K562 (cell line): ENCODE data around the gene PTBP3. TPM values are rescaled to one million over a fixed set of nuclear protein-coding genes. Genes with fewer than 3 reads are reported as not detected.

ENCODE experiments used
- CBX1 ChIP-seq: sonication (generic); IDR thresholded peaks from 2 replicates; pipeline ENCODE4 v1.6.1; 2016; ENCODE audit warnings: antibody characterized with exemption, low read depth, mild to moderate bottlenecking
- MAZ ChIP-seq, 2 experiments: fragments of 450-650 bp in 1 of 2; sonication (generic) in 1 of 2; formaldehyde crosslinking; IDR thresholded peaks in 1 of 2; conservative IDR thresholded peaks in 1 of 2; 2 replicates each; pipeline versions ENCODE4 v1.4.0 to v1.5.0; 2020; ENCODE audit warnings: mild to moderate bottlenecking in 1 of 2, missing genetic modification reagents in 1 of 2
- PHB ChIP-seq: fragments of 250-450 bp; sonication (Bioruptor Pico); IDR thresholded peaks from 2 replicates; pipeline ENCODE4 v1.5.0; 2021
- PHF8 ChIP-seq: fragments of 200-600 bp; sonication (generic); IDR thresholded peaks from 2 replicates; pipeline ENCODE4 v1.6.1; 2012; ENCODE audit warnings: mixed run types, mild to moderate bottlenecking, inconsistent platforms, low read length, moderate library complexity, borderline replicate concordance
- POLR2H ChIP-seq: IDR thresholded peaks from 2 replicates; pipeline ENCODE4 v1.6.1; 2016; ENCODE audit warnings: missing genetic modification characterization, low read depth, mild to moderate bottlenecking, control low read depth, missing compliant biosample characterization, moderate library complexity
- TAF9B ChIP-seq: fragments of 450-650 bp; IDR thresholded peaks from 2 replicates; pipeline ENCODE4 v1.6.1; 2018; ENCODE audit warnings: mild to moderate bottlenecking; ENCODE audit not compliant: partially characterized antibody
- THRAP3 ChIP-seq: fragments of 450-650 bp; IDR thresholded peaks from 2 replicates; pipeline ENCODE4 v1.6.1; 2016; ENCODE audit warnings: mild to moderate bottlenecking, inconsistent platforms, borderline replicate concordance
- TOE1 ChIP-seq, 2 experiments: fragments of 450-650 bp in 1 of 2; sonication (generic) in 1 of 2; formaldehyde crosslinking in 1 of 2; IDR thresholded peaks; 2 replicates each; pipeline versions ENCODE4 v1.7.1 to v1.8.0; 2016 to 2022; ENCODE audit warnings: borderline replicate concordance in 2 of 2, mild to moderate bottlenecking in 2 of 2, antibody characterized with exemption in 1 of 2, inconsistent platforms in 1 of 2, low read depth in 1 of 2, missing genetic modification reagents in 1 of 2, moderate library complexity in 1 of 2
- polyA plus RNA-seq, 8 experiments: library from polyadenylated mRNA; depleted of rRNA in 4 of 8; stranded (reverse) in 5 of 8; unstranded in 3 of 8; fragments of >200 nt; fragmentation: Nextera tagmentation in 2 of 8; fragmentation: Illumina TruSeq in 1 of 8; extraction: Ambion mirVana in 2 of 8; extraction: Trizol in 1 of 8; gene quantifications; 2 replicates each; pipeline versions ENCODE4 v1.2.1 to v1.2.3, GENCODE V29; 2011 to 2014; ENCODE audit warnings: inconsistent platforms in 1 of 8, missing spikeins in 1 of 8
- total RNA-seq, 7 experiments: library from RNA; depleted of rRNA in 6 of 7; stranded (reverse); fragments of >200 nt in 6 of 7; fragmentation: Illumina TruSeq in 2 of 7; extraction: Trizol in 2 of 7; gene quantifications; 2 replicates each; pipeline versions ENCODE4 v1.2.1 to v1.2.3, GENCODE V29; 2011 to 2021; ENCODE audit warnings: low replicate concordance in 1 of 7
- TF ChIP-seq, protein P1 (sequence below), 3 experiments: IDR thresholded peaks in 2 of 3; conservative IDR thresholded peaks in 1 of 3; 2 replicates each; pipeline ENCODE4 v1.5.1; 2011 to 2012; ENCODE audit warnings: low read length in 3 of 3, mild to moderate bottlenecking in 3 of 3, control low read depth in 2 of 3, improper control_type of control experiment in 1 of 3, inconsistent platforms in 1 of 3, low read depth in 1 of 3, mixed read lengths in 1 of 3, moderate library complexity in 1 of 3; ENCODE audit not compliant: insufficient read depth in 2 of 3
- TF ChIP-seq, protein P2 (sequence below): sonication (generic); formaldehyde crosslinking; IDR thresholded peaks from 2 replicates; pipeline ENCODE4 v1.8.1; 2023; ENCODE audit warnings: mild to moderate bottlenecking, missing genetic modification reagents
- TF ChIP-seq, protein P3 (sequence below): fragments of 250-450 bp; sonication (Bioruptor Pico); IDR thresholded peaks from 2 replicates; pipeline ENCODE4 v1.4.0; 2020; ENCODE audit warnings: mild to moderate bottlenecking, moderate library complexity
- TF ChIP-seq, protein P4 (sequence below), 2 experiments: IDR thresholded peaks; 2 replicates each; pipeline ENCODE4 v1.6.1; 2012; ENCODE audit warnings: improper control_type of control experiment in 2 of 2, low read depth in 2 of 2, low read length in 2 of 2, borderline replicate concordance in 1 of 2

Gene PTBP3
- total and polyA plus RNA-seq, 9 of the 15 experiments (the other 6 are each of a cell fraction or from before 2014, with no cell fraction given): 22.4 to 132 (median 68.0) TPM

DNA sequence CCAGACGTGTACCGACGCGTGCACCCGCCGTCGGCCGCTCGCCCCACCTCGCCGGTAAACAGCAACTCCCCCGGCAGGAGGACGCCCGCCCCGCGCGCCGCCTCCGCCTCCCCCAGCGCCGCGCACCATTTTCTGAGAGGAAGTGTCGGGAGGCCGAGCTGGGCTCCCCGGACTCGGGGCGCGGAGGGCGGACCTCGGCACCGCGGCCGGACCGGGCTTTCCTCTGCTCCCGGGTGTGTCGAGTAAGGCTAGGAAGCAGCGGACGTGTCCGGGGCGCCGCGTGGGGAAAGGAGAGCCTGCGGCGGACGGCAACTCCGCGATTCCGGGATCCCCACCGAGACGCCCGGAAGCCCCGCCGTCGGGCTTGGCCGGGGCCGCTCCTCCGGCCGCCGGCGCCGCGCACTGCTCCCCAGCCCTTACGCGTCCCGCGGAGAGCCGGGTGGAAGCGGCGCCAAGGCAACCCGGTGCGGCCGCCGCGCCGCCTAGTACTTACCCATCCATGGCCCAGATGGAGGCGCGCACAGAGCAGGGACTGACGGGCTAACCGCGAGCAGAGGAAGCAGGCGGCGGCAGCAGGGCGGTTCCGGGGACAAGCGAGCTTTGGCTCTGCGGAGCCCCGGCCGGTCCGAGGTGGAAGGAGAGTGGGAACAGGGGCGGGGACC is at the start of gene PTBP3 (continued):
- TF ChIP-seq, protein P1, sequence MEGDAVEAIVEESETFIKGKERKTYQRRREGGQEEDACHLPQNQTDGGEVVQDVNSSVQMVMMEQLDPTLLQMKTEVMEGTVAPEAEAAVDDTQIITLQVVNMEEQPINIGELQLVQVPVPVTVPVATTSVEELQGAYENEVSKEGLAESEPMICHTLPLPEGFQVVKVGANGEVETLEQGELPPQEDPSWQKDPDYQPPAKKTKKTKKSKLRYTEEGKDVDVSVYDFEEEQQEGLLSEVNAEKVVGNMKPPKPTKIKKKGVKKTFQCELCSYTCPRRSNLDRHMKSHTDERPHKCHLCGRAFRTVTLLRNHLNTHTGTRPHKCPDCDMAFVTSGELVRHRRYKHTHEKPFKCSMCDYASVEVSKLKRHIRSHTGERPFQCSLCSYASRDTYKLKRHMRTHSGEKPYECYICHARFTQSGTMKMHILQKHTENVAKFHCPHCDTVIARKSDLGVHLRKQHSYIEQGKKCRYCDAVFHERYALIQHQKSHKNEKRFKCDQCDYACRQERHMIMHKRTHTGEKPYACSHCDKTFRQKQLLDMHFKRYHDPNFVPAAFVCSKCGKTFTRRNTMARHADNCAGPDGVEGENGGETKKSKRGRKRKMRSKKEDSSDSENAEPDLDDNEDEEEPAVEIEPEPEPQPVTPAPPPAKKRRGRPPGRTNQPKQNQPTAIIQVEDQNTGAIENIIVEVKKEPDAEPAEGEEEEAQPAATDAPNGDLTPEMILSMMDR (IDR thresholded peaks at IDR 0.05 in 2 of 3, conservative IDR thresholded peaks at IDR 0.05 in 1 of 3; ENCODE audit: insufficient read depth in 2 of 3, low read depth in 1 of 3, low read length in 3 of 3): 0 out of 6 replicates have a peak, but pooled peaks of 1 of the 3 experiments have one; percentile 4
- TF ChIP-seq CBX1 (peak; percentile 73), TOE1 (IDR thresholded peaks at IDR 0.05; ENCODE audit: borderline replicate concordance) (no peak), TOE1 (CRISPR knock-in tag; IDR thresholded peaks at IDR 0.05; ENCODE audit: borderline replicate concordance, low read depth) (0 out of 2 replicates have a peak, but pooled peaks have one; percentile 7), PHB (CRISPR knock-in tag) (peak; percentile 91; the same call in 1 of the 2 replicates), POLR2H (tag) (peak; percentile 32; the same call in 1 of the 2 replicates), TAF9B (peak; percentile 58), THRAP3 (no peak), MAZ (CRISPR knock-in tag; conservative IDR thresholded peaks at IDR 0.05 in 1 of 2, IDR thresholded peaks at IDR 0.05 in 1 of 2) (peak; percentile 84 to 90), PHF8 (peak; percentile 64; the same call in 1 of the 2 replicates)
- TF ChIP-seq, protein P2, sequence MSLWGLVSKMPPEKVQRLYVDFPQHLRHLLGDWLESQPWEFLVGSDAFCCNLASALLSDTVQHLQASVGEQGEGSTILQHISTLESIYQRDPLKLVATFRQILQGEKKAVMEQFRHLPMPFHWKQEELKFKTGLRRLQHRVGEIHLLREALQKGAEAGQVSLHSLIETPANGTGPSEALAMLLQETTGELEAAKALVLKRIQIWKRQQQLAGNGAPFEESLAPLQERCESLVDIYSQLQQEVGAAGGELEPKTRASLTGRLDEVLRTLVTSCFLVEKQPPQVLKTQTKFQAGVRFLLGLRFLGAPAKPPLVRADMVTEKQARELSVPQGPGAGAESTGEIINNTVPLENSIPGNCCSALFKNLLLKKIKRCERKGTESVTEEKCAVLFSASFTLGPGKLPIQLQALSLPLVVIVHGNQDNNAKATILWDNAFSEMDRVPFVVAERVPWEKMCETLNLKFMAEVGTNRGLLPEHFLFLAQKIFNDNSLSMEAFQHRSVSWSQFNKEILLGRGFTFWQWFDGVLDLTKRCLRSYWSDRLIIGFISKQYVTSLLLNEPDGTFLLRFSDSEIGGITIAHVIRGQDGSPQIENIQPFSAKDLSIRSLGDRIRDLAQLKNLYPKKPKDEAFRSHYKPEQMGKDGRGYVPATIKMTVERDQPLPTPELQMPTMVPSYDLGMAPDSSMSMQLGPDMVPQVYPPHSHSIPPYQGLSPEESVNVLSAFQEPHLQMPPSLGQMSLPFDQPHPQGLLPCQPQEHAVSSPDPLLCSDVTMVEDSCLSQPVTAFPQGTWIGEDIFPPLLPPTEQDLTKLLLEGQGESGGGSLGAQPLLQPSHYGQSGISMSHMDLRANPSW (CRISPR knock-in tag): 0 out of 2 replicates have a peak, but pooled peaks have one; percentile 45
- TF ChIP-seq, protein P3, sequence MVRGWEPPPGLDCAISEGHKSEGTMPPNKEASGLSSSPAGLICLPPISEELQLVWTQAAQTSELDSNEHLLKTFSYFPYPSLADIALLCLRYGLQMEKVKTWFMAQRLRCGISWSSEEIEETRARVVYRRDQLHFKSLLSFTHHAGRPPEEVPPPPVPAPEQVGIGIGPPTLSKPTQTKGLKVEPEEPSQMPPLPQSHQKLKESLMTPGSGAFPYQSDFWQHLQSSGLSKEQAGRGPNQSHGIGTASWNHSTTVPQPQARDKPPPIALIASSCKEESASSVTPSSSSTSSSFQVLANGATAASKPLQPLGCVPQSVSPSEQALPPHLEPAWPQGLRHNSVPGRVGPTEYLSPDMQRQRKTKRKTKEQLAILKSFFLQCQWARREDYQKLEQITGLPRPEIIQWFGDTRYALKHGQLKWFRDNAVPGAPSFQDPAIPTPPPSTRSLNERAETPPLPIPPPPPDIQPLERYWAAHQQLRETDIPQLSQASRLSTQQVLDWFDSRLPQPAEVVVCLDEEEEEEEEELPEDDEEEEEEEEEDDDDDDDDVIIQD (CRISPR knock-in tag): no peak
- TF ChIP-seq, protein P4, sequence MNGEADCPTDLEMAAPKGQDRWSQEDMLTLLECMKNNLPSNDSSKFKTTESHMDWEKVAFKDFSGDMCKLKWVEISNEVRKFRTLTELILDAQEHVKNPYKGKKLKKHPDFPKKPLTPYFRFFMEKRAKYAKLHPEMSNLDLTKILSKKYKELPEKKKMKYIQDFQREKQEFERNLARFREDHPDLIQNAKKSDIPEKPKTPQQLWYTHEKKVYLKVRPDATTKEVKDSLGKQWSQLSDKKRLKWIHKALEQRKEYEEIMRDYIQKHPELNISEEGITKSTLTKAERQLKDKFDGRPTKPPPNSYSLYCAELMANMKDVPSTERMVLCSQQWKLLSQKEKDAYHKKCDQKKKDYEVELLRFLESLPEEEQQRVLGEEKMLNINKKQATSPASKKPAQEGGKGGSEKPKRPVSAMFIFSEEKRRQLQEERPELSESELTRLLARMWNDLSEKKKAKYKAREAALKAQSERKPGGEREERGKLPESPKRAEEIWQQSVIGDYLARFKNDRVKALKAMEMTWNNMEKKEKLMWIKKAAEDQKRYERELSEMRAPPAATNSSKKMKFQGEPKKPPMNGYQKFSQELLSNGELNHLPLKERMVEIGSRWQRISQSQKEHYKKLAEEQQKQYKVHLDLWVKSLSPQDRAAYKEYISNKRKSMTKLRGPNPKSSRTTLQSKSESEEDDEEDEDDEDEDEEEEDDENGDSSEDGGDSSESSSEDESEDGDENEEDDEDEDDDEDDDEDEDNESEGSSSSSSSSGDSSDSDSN (IDR thresholded peaks at IDR 0.05; ENCODE audit: borderline replicate concordance in 1 of 2, low read depth in 2 of 2, low read length in 2 of 2): peak; percentile 77 to 91
